ENCODE results near the gene POU6F2. TPM values are rescaled to one million over a fixed set of nuclear protein-coding genes. Genes with fewer than 3 reads are reported as not detected.
"Not testable (repeated sequence)": the region's sequence is repeated elsewhere in the genome, so short reads cannot be mapped to it uniquely, and the experiment has no call there.

POU6F2 gene
- total RNA-seq, 1 donor from 2014 or later, result not detected

DNA sequence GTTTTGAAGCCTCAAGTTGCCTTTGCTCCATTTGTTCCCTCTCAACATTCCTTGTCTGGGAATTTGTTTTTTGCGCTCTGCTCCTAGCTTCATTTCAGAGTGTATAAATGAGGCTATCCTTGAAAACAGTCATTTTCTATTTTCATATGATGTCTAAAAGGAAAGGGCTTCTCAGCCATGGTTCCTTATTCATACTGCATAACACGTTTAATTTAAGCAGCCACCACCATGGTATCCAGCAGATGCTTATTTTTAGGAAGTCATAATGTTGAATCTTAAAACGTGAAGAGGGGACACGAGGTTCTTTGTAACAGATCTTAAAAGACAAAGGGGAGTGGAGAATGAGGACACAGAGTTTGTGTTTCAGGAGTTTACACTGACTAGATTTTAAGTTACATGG lies 14.5 kb downstream of the POU6F2 start:
- Histone ChIP-seq H3K27me3 (ENCODE audit: control insufficient read depth, insufficient read depth, low read length) (no peaks in the 10 kb centered on the region), H3K4me3 (ENCODE audit: low read depth, low read length) (no peak overlapping the region), H3K36me3 (ENCODE audit: control insufficient read depth, insufficient read depth, low read length) (no peaks in the 10 kb centered on the region)
- no peak for DNase-seq (ENCODE audit: low read depth)
- no peak for FAIRE-seq
- TF ChIP-seq, protein P1, sequence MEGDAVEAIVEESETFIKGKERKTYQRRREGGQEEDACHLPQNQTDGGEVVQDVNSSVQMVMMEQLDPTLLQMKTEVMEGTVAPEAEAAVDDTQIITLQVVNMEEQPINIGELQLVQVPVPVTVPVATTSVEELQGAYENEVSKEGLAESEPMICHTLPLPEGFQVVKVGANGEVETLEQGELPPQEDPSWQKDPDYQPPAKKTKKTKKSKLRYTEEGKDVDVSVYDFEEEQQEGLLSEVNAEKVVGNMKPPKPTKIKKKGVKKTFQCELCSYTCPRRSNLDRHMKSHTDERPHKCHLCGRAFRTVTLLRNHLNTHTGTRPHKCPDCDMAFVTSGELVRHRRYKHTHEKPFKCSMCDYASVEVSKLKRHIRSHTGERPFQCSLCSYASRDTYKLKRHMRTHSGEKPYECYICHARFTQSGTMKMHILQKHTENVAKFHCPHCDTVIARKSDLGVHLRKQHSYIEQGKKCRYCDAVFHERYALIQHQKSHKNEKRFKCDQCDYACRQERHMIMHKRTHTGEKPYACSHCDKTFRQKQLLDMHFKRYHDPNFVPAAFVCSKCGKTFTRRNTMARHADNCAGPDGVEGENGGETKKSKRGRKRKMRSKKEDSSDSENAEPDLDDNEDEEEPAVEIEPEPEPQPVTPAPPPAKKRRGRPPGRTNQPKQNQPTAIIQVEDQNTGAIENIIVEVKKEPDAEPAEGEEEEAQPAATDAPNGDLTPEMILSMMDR (IDR thresholded peaks at IDR 0.05; ENCODE audit: insufficient read depth, low read length, severe bottlenecking), result no peak

DNA sequence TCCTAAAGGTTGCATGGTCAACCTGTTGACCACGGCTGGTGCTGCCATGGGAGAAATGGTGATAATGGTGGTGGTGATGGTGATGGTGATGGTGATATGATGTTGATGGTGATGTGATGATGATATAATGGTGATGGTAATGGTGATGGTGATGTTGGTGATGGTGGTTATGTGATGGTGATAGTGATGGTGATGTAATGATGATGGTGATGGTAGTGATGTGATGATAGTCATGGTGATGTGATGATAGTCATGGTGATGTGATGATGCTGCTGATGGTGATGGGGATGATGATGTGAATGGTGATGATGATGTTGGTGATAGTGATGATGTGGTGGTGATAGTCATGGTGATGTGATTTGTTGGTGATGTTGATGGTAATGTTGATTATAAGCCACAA lies 23.9 kb downstream of the POU6F2 start:
- TF ChIP-seq, protein P1 (IDR thresholded peaks at IDR 0.05; ENCODE audit: insufficient read depth, low read length, severe bottlenecking), result no peak
- DNase-seq (ENCODE audit: low read depth), result no peak
- no peak overlapping the region for H3K4me3 ChIP-seq (ENCODE audit: low read depth, low read length)
- H3K36me3 ChIP-seq (ENCODE audit: control insufficient read depth, insufficient read depth, low read length), result no peaks in the 10 kb centered on the region
- peak; percentile 52 for FAIRE-seq
- H3K27me3 ChIP-seq (ENCODE audit: control insufficient read depth, insufficient read depth, low read length), result no peaks in the 10 kb centered on the region

DNA sequence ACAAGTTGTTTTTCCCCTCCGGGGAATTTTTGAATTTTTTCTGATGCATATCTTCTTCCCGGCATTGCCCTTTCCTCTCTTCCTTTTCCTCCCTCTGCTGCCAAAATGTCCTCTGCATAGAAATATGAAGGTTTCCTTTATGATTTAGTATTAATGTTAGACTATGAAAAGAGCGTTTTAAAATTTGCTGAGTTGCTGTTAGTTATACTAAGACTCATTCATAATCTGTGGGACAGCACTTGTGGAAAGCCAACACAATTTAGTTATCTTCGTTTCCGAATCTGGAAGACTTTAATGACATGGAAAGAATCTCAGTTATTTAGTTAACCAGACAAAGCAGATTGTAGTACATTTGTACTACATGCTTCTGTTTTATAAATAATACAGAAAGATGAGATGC lies 25.0 kb downstream of the POU6F2 start:
- no peak overlapping the region for H3K4me3 ChIP-seq (ENCODE audit: low read depth, low read length)
- no peak for DNase-seq (ENCODE audit: low read depth)
- FAIRE-seq, result no peak
- TF ChIP-seq, protein P1 (IDR thresholded peaks at IDR 0.05; ENCODE audit: insufficient read depth, low read length, severe bottlenecking), result no peak
- no peaks in the 10 kb centered on the region for H3K27me3 ChIP-seq (ENCODE audit: control insufficient read depth, insufficient read depth, low read length)
- H3K36me3 ChIP-seq (ENCODE audit: control insufficient read depth, insufficient read depth, low read length), result no peaks in the 10 kb centered on the region

DNA sequence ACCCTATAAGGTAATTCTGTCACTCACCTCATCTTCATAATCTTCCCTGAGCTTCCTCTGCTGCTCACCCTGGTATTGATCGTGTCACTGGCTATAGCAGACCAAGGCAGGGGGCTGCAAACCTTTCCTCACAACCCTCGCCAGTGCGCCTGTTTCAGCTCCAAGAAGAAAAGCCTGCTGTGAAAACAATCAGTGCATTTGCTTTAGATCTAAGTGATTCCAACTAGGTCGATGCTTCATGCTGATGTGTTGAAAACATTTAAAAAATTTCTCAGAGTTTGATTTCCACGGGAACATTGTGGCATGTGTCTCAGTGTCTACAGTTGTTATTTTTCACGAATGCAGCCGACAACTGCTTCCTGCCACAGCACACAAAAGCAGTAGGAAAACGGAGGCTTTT lies 27.3 kb downstream of the POU6F2 start:
- no peak for DNase-seq (ENCODE audit: low read depth)

DNA sequence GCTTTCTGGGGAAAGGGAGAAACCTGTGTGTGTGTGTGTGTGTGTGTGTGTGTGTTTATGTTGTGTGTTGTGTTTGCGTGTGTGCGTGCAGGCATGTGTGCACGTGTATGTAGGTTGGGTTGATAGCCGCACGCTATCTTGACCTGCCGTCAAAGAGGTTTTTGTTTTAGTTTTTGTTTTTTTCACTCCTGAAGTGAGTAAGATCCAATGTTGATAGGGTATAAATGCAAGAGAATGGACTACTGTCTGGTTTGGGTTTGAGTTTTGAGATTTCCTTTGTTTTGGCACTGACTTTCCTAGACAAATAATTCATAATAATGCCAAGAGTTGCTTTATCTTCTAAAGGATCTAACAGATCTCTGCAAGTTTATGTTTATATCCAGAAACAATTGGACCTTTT lies 27.8 kb downstream of the POU6F2 start:
- TF ChIP-seq, protein P1 (IDR thresholded peaks at IDR 0.05; ENCODE audit: insufficient read depth, low read length, severe bottlenecking), result no peak
- H3K36me3 ChIP-seq (ENCODE audit: control insufficient read depth, insufficient read depth, low read length), result no peaks in the 10 kb centered on the region
- FAIRE-seq, result no peak
- DNase-seq (ENCODE audit: low read depth), result no peak
- H3K27me3 ChIP-seq (ENCODE audit: control insufficient read depth, insufficient read depth, low read length), result no peaks in the 10 kb centered on the region
- no peak overlapping the region for H3K4me3 ChIP-seq (ENCODE audit: low read depth, low read length)

More for the DNA sequence above, 27.3 kb downstream of the POU6F2 start:
- no peak for FAIRE-seq
- TF ChIP-seq, protein P1 (IDR thresholded peaks at IDR 0.05; ENCODE audit: insufficient read depth, low read length, severe bottlenecking), result no peak
- H3K36me3 ChIP-seq (ENCODE audit: control insufficient read depth, insufficient read depth, low read length), result no peaks in the 10 kb centered on the region
- no peak overlapping the region for H3K4me3 ChIP-seq (ENCODE audit: low read depth, low read length)
- H3K27me3 ChIP-seq (ENCODE audit: control insufficient read depth, insufficient read depth, low read length), result no peaks in the 10 kb centered on the region

DNA sequence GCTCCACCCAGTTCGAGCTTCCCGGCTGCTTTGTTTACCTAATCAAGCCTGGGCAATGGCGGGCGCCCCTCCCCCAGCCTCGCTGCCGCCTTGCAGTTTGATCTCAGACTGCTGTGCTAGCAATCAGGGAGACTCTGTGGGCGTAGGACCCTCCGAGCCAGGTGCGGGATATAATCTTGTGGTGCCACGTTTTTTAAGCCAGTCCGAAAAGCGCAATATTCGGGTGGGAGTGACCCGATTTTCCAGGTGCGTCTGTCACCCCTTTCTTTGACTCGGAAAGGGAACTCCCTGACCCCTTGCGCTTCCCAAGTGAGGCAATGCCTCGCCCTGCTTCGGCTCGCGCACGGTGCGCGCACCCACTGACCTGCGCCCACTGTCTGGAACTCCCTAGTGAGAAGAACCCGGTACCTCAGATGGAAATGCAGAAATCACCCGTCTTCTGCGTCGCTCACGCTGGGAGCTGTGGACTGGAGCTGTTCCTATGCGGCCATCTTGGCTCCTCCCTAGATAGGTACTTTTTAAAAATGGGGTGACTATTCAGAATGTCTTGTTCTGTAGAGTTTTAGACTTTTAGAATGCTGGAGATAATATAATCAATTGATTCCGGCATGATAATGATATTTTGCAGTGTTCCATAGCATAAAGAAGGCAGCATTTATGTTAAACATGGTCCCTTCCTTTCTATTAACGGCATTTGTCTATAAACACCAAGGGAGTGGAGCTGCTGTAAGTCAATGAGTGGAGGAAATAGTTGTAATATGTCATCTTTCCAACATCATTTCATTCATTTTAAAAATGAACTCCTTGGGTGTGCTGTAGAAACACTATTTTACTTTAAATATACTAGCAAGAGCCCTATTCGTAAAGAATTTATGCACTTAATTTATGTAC lies 35.6 kb downstream of the POU6F2 start:
- H3K4me3 ChIP-seq (ENCODE audit: low read depth, low read length); FAIRE-seq; DNase-seq (ENCODE audit: low read depth); H3K36me3 ChIP-seq (ENCODE audit: control insufficient read depth, insufficient read depth, low read length); H3K27me3 ChIP-seq (ENCODE audit: control insufficient read depth, insufficient read depth, low read length): not testable (repeated sequence)

Measured in bronchial epithelial cell (primary cell).